ENCODE results near the gene HOTAIR.

DNA sequence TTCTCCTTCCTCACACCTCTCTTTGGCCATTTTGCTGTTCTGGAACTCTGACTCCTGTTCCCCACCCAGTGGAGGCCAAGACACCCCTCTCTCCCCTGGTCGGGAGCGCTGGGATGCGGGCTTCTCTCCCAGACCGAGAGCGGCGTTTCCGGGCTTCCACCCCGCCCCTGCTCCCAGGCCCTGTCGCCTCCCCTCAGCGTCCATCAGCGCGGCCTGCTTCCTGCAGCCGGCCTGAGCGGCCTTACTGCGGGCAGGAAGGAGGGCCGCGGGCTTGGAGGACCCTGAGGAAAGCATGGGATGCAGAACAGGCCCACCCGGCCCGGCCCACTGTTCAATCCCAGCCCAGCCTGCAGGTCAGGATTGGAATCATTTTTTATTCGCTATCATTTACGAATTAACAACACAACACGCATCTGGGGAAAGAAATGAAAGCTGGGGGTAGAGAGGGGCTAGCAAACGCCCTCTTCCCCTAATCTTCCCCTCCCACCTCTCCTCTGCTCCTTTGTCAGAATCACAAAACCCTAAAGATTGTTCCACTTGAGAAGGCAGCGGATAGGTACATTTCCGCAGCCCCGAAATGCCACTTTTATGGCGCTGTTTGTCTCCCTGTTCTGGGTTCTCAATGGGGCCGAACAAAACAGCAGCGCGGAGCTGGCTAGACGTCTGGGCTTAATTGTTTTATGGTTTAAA, 30.2 kb upstream of the HOTAIR start:
- TF ChIP-seq, protein P1, sequence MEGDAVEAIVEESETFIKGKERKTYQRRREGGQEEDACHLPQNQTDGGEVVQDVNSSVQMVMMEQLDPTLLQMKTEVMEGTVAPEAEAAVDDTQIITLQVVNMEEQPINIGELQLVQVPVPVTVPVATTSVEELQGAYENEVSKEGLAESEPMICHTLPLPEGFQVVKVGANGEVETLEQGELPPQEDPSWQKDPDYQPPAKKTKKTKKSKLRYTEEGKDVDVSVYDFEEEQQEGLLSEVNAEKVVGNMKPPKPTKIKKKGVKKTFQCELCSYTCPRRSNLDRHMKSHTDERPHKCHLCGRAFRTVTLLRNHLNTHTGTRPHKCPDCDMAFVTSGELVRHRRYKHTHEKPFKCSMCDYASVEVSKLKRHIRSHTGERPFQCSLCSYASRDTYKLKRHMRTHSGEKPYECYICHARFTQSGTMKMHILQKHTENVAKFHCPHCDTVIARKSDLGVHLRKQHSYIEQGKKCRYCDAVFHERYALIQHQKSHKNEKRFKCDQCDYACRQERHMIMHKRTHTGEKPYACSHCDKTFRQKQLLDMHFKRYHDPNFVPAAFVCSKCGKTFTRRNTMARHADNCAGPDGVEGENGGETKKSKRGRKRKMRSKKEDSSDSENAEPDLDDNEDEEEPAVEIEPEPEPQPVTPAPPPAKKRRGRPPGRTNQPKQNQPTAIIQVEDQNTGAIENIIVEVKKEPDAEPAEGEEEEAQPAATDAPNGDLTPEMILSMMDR (IDR thresholded peaks at IDR 0.05): no peak
- TF ChIP-seq POLR2A (IDR thresholded peaks at IDR 0.05) (no peak), EP300 (IDR thresholded peaks at IDR 0.05) (no peak)
